Right lobe of liver (tissue), 6 donors: Measurements from ENCODE around the gene SLC25A2. TPM values are rescaled to one million over a fixed set of nuclear protein-coding genes. Genes with fewer than 3 reads are reported as not detected.
"Not testable (repeated sequence)": the region's sequence is repeated elsewhere in the genome, so short reads cannot be mapped to it uniquely, and the experiment has no call there.

ENCODE experiments used
- ATAC-seq, 4 donors: fragments of 200-7000 bp; cut with Tn5 transposase; one replicate each; pipeline ENCODE4 v1.9.1; 2020; ENCODE audit warnings: mild to moderate bottlenecking in 4 of 4, moderate library complexity in 4 of 4
- DNase-seq, 3 donors: peaks; one replicate each; pipeline ENCODE4 v3.0.0-alpha.2; 2020
- H3K27ac ChIP-seq, 3 donors: fragments of 200-600 bp; one replicate each; pipeline ENCODE4 v1.8.0; 2022
- H3K27me3 ChIP-seq, 2 donors: fragments of 200-600 bp; one replicate each; pipeline ENCODE4 v1.8.0; 2022
- H3K36me3 ChIP-seq, 4 donors: fragments of 200-600 bp; sonication (generic) in 1 of 4; one replicate each; pipeline versions ENCODE4 v1.5.1 to v1.8.0; 2017 to 2022; ENCODE audit warnings: control low read depth in 1 of 4
- H3K4me1 ChIP-seq, 4 donors: fragments of 200-600 bp; sonication (generic) in 1 of 4; one replicate each; pipeline versions ENCODE4 v1.5.1 to v1.8.0; 2017 to 2022; ENCODE audit warnings: control low read depth in 1 of 4
- H3K4me3 ChIP-seq, 3 donors: fragments of 200-600 bp; one replicate each; pipeline ENCODE4 v1.8.0; 2022
- H3K9me3 ChIP-seq, 4 donors: fragments of 200-600 bp; sonication (generic) in 1 of 4; one replicate each; pipeline versions ENCODE4 v1.5.1 to v1.8.0; 2017 to 2022; ENCODE audit warnings: control low read depth in 1 of 4
- CTCF ChIP-seq, 4 donors: fragments of 200-600 bp in 3 of 4; fragments of 450-650 bp in 1 of 4; IDR thresholded peaks; one replicate each; pipeline versions ENCODE4 v1.5.1 to v1.8.0; 2016 to 2022; ENCODE audit warnings: antibody characterized with exemption in 4 of 4, mild to moderate bottlenecking in 2 of 4
- POLR2A ChIP-seq: fragments of 450-650 bp; IDR thresholded peaks from one replicate; pipeline ENCODE4 v1.6.1; 2017; ENCODE audit warnings: antibody characterized with exemption, mild to moderate bottlenecking
- WGBS: methylation state at CpG from one replicate; pipeline ENCODE4 v1.1.6; 2018; ENCODE audit warnings: low coverage, low lambda C conversion rate; ENCODE audit not compliant: insufficient coverage; ENCODE audit errors: missing lambda C conversion rate; 5-methylcytosine and 5-hydroxymethylcytosine counted together
- intact Hi-C, 2 donors: fragments of 100-400 bp; cut with DNase I; formaldehyde crosslinking; loops; one replicate each; pipeline versions ENCODE4 v1.11.2 to v1.14.1; 2022
- total RNA-seq, 6 experiments: library from RNA; depleted of rRNA in 2 of 6; stranded (reverse); fragments of >200 nt in 2 of 6; fragmentation: NEBNext Ultra II Directional in 3 of 6; extraction: Animal tissue kit (Norgen Biotek cat#: 25700) in 3 of 6; gene quantifications; one replicate each; pipeline versions ENCODE4 v1.1.0 to v1.2.4, GENCODE V29; 2016 to 2023
- donor health status: DM: no; HTN: yes; CAD: no.
- donor health status: DM: no; HTN: no; CAD: no.
- donor health status: DM: no; HTN: no; CAD: no.
- donor health status: DM: no; HTN: yes; CAD: no.
- donor health status: DM: no; HTN: yes; CAD: no.

Gene SLC25A2
- total RNA-seq, 6 experiments from 2014 or later: 0.31 TPM; not detected in 5

- intact Hi-C loops: no loop called here
- peaks cover 0 to 7% (median 2%) of the 10 kb centered on the region in 4 donors for H3K9me3 ChIP-seq
- TF ChIP-seq CTCF (IDR thresholded peaks at IDR 0.05) (peak in 2 of 4 donors; percentile 23 to 24), POLR2A (no peak)
- ATAC-seq (peak in 2 of 4 donors; percentile 34 to 40), DNase-seq (no peak)
- WGBS: 19% methylated on average over 22 of the region's 27 CpGs
- peak within 1 kb of the TSS in 1 of 3 donors; percentile 7 for H3K4me3 ChIP-seq
- H3K27ac ChIP-seq: no peak within 1 kb of the TSS
- H3K27me3 ChIP-seq: no peaks in the 10 kb centered on the region
- no peaks in the 10 kb centered on the region for H3K36me3 ChIP-seq
- no peaks in the 10 kb centered on the region for H3K4me1 ChIP-seq
Observed at GRCh38 chr5:141338538-141339306, 34.9 kb upstream of the SLC25A2 start, which contains the start of gene PCDHGA2. TSS of gene PCDHGA2 (plus strand) at chr5:141338760.

DNA sequence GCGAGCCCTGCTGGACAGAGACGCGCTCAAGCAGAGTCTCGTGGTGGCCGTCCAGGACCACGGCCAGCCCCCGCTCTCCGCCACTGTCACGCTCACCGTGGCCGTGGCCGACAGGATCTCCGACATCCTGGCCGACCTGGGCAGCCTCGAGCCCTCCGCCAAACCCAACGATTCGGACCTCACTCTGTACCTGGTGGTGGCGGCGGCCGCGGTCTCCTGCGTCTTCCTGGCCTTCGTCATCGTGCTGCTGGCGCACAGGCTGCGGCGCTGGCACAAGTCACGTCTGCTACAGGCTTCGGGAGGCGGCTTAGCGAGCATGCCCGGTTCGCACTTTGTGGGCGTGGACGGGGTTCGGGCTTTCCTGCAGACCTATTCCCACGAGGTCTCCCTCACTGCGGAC, 28.7 kb upstream of the SLC25A2 start:
- ATAC-seq, intact Hi-C loops, H3K36me3 ChIP-seq, H3K27me3 ChIP-seq, H3K27ac ChIP-seq, H3K4me1 ChIP-seq, H3K4me3 ChIP-seq, DNase-seq: not testable (repeated sequence)
- H3K9me3 ChIP-seq: peaks cover 0 to 13% (median 3%) of the 10 kb centered on the region in 4 donors
- WGBS: 23% methylated on average over 10 of the region's 39 CpGs

DNA sequence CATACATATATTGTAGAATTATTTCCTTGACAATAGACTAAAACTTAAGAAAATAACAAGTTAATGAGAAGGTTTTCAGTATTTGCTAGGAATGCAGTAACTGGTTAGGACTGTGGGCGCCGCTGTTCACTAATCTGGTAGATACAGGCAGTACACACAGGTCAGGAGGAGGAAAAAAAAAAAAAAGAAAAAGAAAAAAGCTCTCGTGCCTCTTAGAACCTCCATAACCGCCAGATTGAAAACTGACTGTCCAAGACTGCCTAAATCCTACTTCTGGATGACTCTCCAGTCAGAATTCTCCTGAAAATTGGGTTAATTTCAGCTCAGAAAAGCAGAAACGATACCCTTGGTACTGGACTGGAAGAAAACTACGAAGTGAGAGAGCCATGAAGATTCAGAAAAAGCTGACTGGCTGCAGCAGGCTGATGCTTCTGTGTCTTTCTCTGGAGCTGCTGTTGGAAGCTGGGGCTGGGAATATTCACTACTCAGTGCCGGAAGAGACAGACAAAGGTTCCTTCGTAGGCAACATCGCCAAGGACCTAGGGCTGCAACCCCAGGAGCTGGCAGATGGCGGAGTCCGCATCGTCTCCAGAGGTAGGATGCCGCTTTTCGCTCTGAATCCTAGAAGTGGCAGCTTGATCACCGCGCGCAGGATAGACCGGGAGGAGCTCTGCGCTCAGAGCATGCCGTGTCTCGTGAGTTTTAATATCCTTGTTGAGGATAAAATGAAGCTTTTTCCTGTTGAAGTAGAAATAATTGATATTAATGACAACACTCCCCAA, 26.6 kb upstream of the SLC25A2 start, which contains the start of gene PCDHGA1:
TSS of gene PCDHGA1 (plus strand) at position 216 of the 782 bp plus-strand sequence.
- H3K4me1 ChIP-seq: no peaks in the 10 kb centered on the region
- peaks cover 0 to 6% (median 5%) of the 10 kb centered on the region in 4 donors for H3K9me3 ChIP-seq
- ATAC-seq: no peak
- H3K4me3 ChIP-seq: no peak within 1 kb of the TSS
- H3K27ac ChIP-seq: no peak within 1 kb of the TSS
- WGBS: 20% methylated on average over 14 of the region's 21 CpGs
- H3K36me3 ChIP-seq: no peaks in the 10 kb centered on the region
- TF ChIP-seq CTCF (IDR thresholded peaks at IDR 0.05) (no peak), POLR2A (no peak)
- intact Hi-C loops: no loop called here
- H3K27me3 ChIP-seq: no peaks in the 10 kb centered on the region
- peak in 1 of 3 donors; percentile 26 for DNase-seq

DNA sequence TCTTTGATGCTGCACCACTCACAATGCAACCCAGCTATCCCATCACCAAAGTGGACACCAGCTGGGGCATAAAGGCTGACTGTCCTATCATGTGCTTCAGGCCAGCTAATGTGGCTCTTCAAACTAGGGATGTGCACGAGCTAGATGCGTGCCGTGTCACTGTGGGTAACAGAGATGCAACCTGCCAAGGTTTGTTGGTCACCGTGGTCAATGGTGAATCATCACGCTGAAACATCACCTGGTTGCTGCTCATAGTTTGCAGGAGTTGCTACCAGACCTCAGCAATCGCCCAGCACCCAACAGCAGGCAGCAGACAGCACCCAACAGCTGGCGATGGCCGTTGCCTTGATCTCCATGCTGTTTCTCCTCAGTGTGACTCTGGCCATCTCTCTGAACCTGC, 24.4 kb upstream of the SLC25A2 start:
- H3K27ac ChIP-seq: no peak overlapping the region
- ATAC-seq (no peak), DNase-seq (no peak)
- no peak overlapping the region for H3K4me3 ChIP-seq
- H3K27me3 ChIP-seq: no peaks in the 10 kb centered on the region
- no peaks in the 10 kb centered on the region for H3K36me3 ChIP-seq
- intact Hi-C loops: no loop called here
- TF ChIP-seq POLR2A (no peak), CTCF (IDR thresholded peaks at IDR 0.05) (no peak)
- peaks cover 0 to 8% (median 3%) of the 10 kb centered on the region in 4 donors for H3K9me3 ChIP-seq
- WGBS: no CpG with 5 or more reads among the region's 8 CpGs
- no peaks in the 10 kb centered on the region for H3K4me1 ChIP-seq
